Loucy (cell line): ENCODE measurements around the gene SOCS2.

Experiments used
- H2AFZ ChIP-seq: fragments of 200-600 bp; sonication (generic); 2 replicates; pipeline ENCODE4 v1.6.0; 2016; ENCODE audit warnings: antibody characterized with exemption, mild to moderate bottlenecking, low read length, moderate library complexity
- H3F3A ChIP-seq: fragments of 200-600 bp; 2 replicates; pipeline ENCODE4 v1.6.0; 2016; ENCODE audit warnings: antibody characterized with exemption, low read depth, mild to moderate bottlenecking
- H3K27me3 ChIP-seq: fragments of 200-600 bp; sonication (generic); 2 replicates; pipeline ENCODE4 v1.6.1; 2014; ENCODE audit warnings: low read length, mild to moderate bottlenecking; ENCODE audit not compliant: insufficient read depth, poor library complexity, severe bottlenecking
- H3K36me3 ChIP-seq: fragments of 200-600 bp; sonication (generic); 2 replicates; pipeline ENCODE4 v1.6.1; 2016; ENCODE audit warnings: low read length; ENCODE audit not compliant: insufficient read depth
- H3K4me1 ChIP-seq: fragments of 200-600 bp; sonication (generic); 2 replicates; pipeline ENCODE4 v1.5.1; 2014; ENCODE audit warnings: low read length, mild to moderate bottlenecking; ENCODE audit not compliant: insufficient read depth, poor library complexity, severe bottlenecking
- H3K4me2 ChIP-seq: fragments of 200-600 bp; sonication (generic); 2 replicates; pipeline ENCODE4 v1.6.0; 2014; ENCODE audit warnings: antibody characterized with exemption, low read length, low read depth, mild to moderate bottlenecking; ENCODE audit not compliant: poor library complexity, severe bottlenecking
- H3K4me3 ChIP-seq: fragments of 200-600 bp; sonication (generic); 2 replicates; pipeline ENCODE4 v1.5.1; 2014; ENCODE audit warnings: low read length, mild to moderate bottlenecking, mixed read lengths; ENCODE audit not compliant: poor library complexity, severe bottlenecking
- H3K79me2 ChIP-seq: fragments of 200-600 bp; sonication (generic); 2 replicates; pipeline ENCODE4 v1.6.1; 2014; ENCODE audit warnings: low read length; ENCODE audit not compliant: insufficient read depth
- H3K9ac ChIP-seq: fragments of 200-600 bp; sonication (generic); 2 replicates; pipeline ENCODE4 v1.6.0; 2014; ENCODE audit warnings: mild to moderate bottlenecking, low read depth, low read length, moderate library complexity; ENCODE audit not compliant: poor library complexity, severe bottlenecking
- H3K9me2 ChIP-seq: fragments of 200-600 bp; sonication (generic); replicated peaks from 2 replicates; pipeline ENCODE4 v1.6.1; 2016; ENCODE audit warnings: low read depth, low read length, mixed read lengths
- H3K9me3 ChIP-seq: fragments of 200-600 bp; sonication (generic); 2 replicates; pipeline ENCODE4 v1.6.1; 2014; ENCODE audit warnings: mild to moderate bottlenecking, antibody characterized with exemption, low read length, low read depth; ENCODE audit not compliant: insufficient read depth
- H4K20me1 ChIP-seq: fragments of 200-600 bp; sonication (generic); 2 replicates; pipeline ENCODE4 v1.6.0; 2014; ENCODE audit warnings: antibody characterized with exemption, low read length, mild to moderate bottlenecking; ENCODE audit not compliant: insufficient read depth, poor library complexity, severe bottlenecking
- EZH2phosphoT487 ChIP-seq: fragments of 200-600 bp; IDR thresholded peaks from 2 replicates; pipeline ENCODE4 v1.6.1; 2018; ENCODE audit warnings: antibody characterized with exemption, mild to moderate bottlenecking, moderate library complexity, borderline replicate concordance
- TF ChIP-seq, protein P1 (sequence below): fragments of 200-600 bp; sonication (generic); conservative IDR thresholded peaks from 2 replicates; pipeline ENCODE4 v1.5.1; 2014; ENCODE audit warnings: mild to moderate bottlenecking, antibody characterized with exemption, low read length

The SOCS2 gene

DNA sequence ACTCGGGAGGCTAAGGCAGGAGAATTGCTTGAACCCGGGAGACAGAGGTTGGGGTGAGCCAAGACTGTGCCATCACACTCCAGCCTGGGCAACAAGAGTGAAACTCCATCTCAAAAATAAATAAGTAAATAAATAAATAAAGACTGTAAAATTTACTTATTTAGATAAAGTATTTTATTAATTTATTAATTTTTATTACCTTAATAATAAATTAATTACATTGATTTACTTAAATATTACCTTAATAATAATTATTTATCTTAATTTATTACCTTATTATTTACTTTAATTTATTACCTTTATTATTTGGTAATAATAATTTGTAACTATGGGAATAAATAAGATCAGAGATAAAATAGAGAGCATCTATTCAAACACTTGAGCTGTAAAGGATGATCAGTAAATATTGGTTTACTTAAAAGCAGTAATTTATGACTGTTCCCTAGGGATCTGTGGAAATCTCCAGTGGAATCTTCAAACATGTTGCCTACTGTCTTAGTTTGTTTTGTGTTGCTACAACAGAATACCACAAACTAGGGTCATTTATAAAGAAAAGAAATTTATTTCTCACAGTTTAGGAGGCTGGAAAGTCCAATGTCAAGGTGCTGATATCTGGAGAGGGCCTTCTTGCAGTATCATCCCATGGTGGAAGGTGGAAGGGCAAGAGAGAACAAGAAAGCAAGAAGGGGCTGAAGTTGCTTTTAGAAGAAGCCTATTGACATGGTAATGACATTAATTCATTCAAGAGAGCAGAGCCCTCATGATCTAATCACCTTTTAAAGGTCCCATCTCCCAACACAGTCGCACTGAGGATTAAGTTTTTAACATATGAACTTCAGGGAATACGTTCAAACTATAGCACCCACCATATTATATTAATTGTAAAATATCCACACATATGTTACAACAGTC lies 37.1 kb downstream of the SOCS2 start:
- Histone ChIP-seq H3K9me2 (no peaks in the 10 kb centered on the region), H3K4me1 (no peaks in the 10 kb centered on the region), H3K9ac (no peak overlapping the region), H3K27me3 (no peaks in the 10 kb centered on the region), H2AFZ (no peak overlapping the region), H3F3A (no peaks in the 10 kb centered on the region), H3K4me2 (no peak overlapping the region), H3K4me3 (no peak overlapping the region), H4K20me1 (no peaks in the 10 kb centered on the region), H3K79me2 (no peaks in the 10 kb centered on the region), H3K9me3 (no peaks in the 10 kb centered on the region), H3K36me3 (no peaks in the 10 kb centered on the region)
- TF ChIP-seq, protein P1, sequence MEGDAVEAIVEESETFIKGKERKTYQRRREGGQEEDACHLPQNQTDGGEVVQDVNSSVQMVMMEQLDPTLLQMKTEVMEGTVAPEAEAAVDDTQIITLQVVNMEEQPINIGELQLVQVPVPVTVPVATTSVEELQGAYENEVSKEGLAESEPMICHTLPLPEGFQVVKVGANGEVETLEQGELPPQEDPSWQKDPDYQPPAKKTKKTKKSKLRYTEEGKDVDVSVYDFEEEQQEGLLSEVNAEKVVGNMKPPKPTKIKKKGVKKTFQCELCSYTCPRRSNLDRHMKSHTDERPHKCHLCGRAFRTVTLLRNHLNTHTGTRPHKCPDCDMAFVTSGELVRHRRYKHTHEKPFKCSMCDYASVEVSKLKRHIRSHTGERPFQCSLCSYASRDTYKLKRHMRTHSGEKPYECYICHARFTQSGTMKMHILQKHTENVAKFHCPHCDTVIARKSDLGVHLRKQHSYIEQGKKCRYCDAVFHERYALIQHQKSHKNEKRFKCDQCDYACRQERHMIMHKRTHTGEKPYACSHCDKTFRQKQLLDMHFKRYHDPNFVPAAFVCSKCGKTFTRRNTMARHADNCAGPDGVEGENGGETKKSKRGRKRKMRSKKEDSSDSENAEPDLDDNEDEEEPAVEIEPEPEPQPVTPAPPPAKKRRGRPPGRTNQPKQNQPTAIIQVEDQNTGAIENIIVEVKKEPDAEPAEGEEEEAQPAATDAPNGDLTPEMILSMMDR: no peak
- no peak for TF ChIP-seq EZH2phosphoT487

DNA sequence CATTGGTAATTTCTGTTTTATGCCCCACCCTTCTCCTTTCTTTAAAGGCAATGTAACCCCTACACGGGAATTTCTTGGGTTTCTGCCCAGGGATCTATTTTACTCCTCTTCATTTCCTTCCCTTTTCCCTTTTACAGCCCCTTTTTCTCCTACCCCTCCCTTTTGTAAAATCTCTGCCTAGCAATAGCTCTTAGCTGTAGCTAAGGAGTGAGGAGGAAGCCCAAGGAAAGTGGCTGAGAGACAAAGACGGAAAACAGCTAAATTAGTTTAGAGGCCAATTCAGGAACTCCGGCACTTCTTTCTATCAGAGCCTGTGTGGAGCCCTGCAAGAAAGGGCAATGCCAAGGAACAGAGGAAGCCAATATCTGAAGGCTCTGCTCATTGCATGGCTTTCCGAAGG lies 40.3 kb downstream of the SOCS2 start:
- H3K4me1 ChIP-seq: no peaks in the 10 kb centered on the region
- H4K20me1 ChIP-seq: no peaks in the 10 kb centered on the region
- H3K9me3 ChIP-seq: no peaks in the 10 kb centered on the region
- H3K79me2 ChIP-seq: no peaks in the 10 kb centered on the region
- no peak overlapping the region for H3K4me2 ChIP-seq
- H3K36me3 ChIP-seq: no peaks in the 10 kb centered on the region
- no peak overlapping the region for H3K4me3 ChIP-seq
- no peak overlapping the region for H3K9ac ChIP-seq
- H3K9me2 ChIP-seq: no peaks in the 10 kb centered on the region
- H2AFZ ChIP-seq: no peak overlapping the region
- H3F3A ChIP-seq: no peaks in the 10 kb centered on the region
- TF ChIP-seq, protein P1: no peak
- no peak for TF ChIP-seq EZH2phosphoT487
- H3K27me3 ChIP-seq: no peaks in the 10 kb centered on the region

- H4K20me1 ChIP-seq: no peaks in the 10 kb centered on the region
- no peak overlapping the region for H2AFZ ChIP-seq
- no peak overlapping the region for H3K4me3 ChIP-seq
- no peaks in the 10 kb centered on the region for H3F3A ChIP-seq
- no peaks in the 10 kb centered on the region for H3K79me2 ChIP-seq
- H3K4me1 ChIP-seq: no peaks in the 10 kb centered on the region
- no peak overlapping the region for H3K4me2 ChIP-seq
- TF ChIP-seq, protein P1: no peak
- TF ChIP-seq EZH2phosphoT487: no peak
- no peaks in the 10 kb centered on the region for H3K9me2 ChIP-seq
- H3K36me3 ChIP-seq: no peaks in the 10 kb centered on the region
- H3K9ac ChIP-seq: no peak overlapping the region
- no peaks in the 10 kb centered on the region for H3K27me3 ChIP-seq
- H3K9me3 ChIP-seq: no peaks in the 10 kb centered on the region
Measured at GRCh38 chr12:93614917-93615596, 42.6 kb downstream of the SOCS2 start.
